HEK293 (cell line): Measurements from ENCODE around the gene KRTAP25-1.

Experiments used
- CTCF ChIA-PET: fragments of 350-600 bp; formaldehyde crosslinking; extraction: SDS; loops from one replicate; lab custom pipeline; 2021; ENCODE audit warnings: antibody characterized with exemption; lab: Yijun Ruan, JAX
- POLR2A ChIA-PET: fragments of 300-600 bp; formaldehyde crosslinking; extraction: SDS; loops from one replicate; lab custom pipeline; 2020; ENCODE audit warnings: antibody characterized with exemption, inconsistent platforms; lab: Yijun Ruan, JAX
- H3K27ac ChIP-seq: fragments of 200-500 bp; sonication (Bioruptor generic); 2 replicates; pipeline ENCODE4 v1.5.1; 2014; ENCODE audit warnings: low read depth, low read length, control low read depth, inconsistent platforms; ENCODE audit errors: extremely low read depth
- H3K36me3 ChIP-seq, 2 experiments: fragments of 200-500 bp in 1 of 2; sonication (Bioruptor generic) in 1 of 2; 1 replicate in 1 of 2; 2 replicates in 1 of 2; pipeline ENCODE4 v1.5.1; 2014 to 2017; ENCODE audit warnings: inconsistent platforms in 2 of 2, low read length in 2 of 2; ENCODE audit not compliant: control insufficient read depth in 2 of 2, insufficient read depth in 1 of 2
- H3K4me1 ChIP-seq: fragments of 200-500 bp; sonication (Bioruptor generic); 2 replicates; pipeline ENCODE4 v1.5.1; 2014; ENCODE audit warnings: mild to moderate bottlenecking, low read length, inconsistent platforms; ENCODE audit not compliant: control insufficient read depth, insufficient read depth
- H3K4me3 ChIP-seq: 2 replicates; pipeline ENCODE4 v1.5.1; 2011; ENCODE audit warnings: low read depth, mild to moderate bottlenecking, control low read depth, low read length, moderate library complexity
- H3K9me3 ChIP-seq: fragments of 200-500 bp; sonication (Bioruptor generic); 2 replicates; pipeline ENCODE4 v1.5.1; 2014; ENCODE audit warnings: low read depth, low read length, inconsistent platforms; ENCODE audit not compliant: control insufficient read depth, insufficient read depth
- BCL11A ChIP-seq: fragments of 450-650 bp; formaldehyde crosslinking; IDR thresholded peaks from 2 replicates; pipeline ENCODE4 v1.5.1; 2016; ENCODE audit warnings: low read depth, missing biosample characterization, missing genetic modification characterization
- IKZF3 ChIP-seq: fragments of 450-650 bp; IDR thresholded peaks from 2 replicates; pipeline ENCODE4 v1.5.0; 2018; ENCODE audit warnings: missing biosample characterization, mild to moderate bottlenecking, missing genetic modification characterization, moderate library complexity
- PRDM6 ChIP-seq: fragments of 450-650 bp; formaldehyde crosslinking; IDR thresholded peaks from 2 replicates; pipeline ENCODE4 v1.5.1; 2017; ENCODE audit warnings: missing biosample characterization, missing genetic modification characterization
- SP2 ChIP-seq: fragments of 450-650 bp; formaldehyde crosslinking; IDR thresholded peaks from 2 replicates; pipeline ENCODE4 v1.5.1; 2016; ENCODE audit warnings: missing biosample characterization, missing genetic modification characterization
- WT1 ChIP-seq: fragments of 450-650 bp; formaldehyde crosslinking; IDR thresholded peaks from 2 replicates; pipeline ENCODE4 v1.5.1; 2016; ENCODE audit warnings: missing biosample characterization, missing genetic modification characterization
- ZBTB1 ChIP-seq: fragments of 450-650 bp; formaldehyde crosslinking; IDR thresholded peaks from 2 replicates; pipeline ENCODE4 v1.5.1; 2016; ENCODE audit warnings: missing biosample characterization, missing genetic modification characterization
- ZBTB26 ChIP-seq: fragments of 450-650 bp; formaldehyde crosslinking; optimal IDR thresholded peaks from 2 replicates; pipeline ENCODE3; 2016; ENCODE audit warnings: missing biosample characterization, mild to moderate bottlenecking, missing genetic modification characterization
- ZFHX2 ChIP-seq: fragments of 450-650 bp; formaldehyde crosslinking; conservative IDR thresholded peaks from 2 replicates; pipeline ENCODE4 v1.5.1; 2016; ENCODE audit warnings: missing biosample characterization, missing genetic modification characterization
- ZNF138 ChIP-seq: fragments of 450-650 bp; formaldehyde crosslinking; IDR thresholded peaks from 2 replicates; pipeline ENCODE4 v1.5.1; 2016; ENCODE audit warnings: missing biosample characterization, missing genetic modification characterization, borderline replicate concordance
- ZNF146 ChIP-seq: fragments of 450-650 bp; formaldehyde crosslinking; IDR thresholded peaks from 2 replicates; pipeline ENCODE4 v1.5.1; 2016; ENCODE audit warnings: missing biosample characterization, missing genetic modification characterization
- ZNF223 ChIP-seq: fragments of 450-650 bp; formaldehyde crosslinking; IDR thresholded peaks from 2 replicates; pipeline ENCODE4 v1.5.1; 2016; ENCODE audit warnings: missing biosample characterization, missing genetic modification characterization
- ZNF350 ChIP-seq: fragments of 450-650 bp; formaldehyde crosslinking; IDR thresholded peaks from 2 replicates; pipeline ENCODE4 v1.5.0; 2017; ENCODE audit warnings: missing biosample characterization, mild to moderate bottlenecking, missing genetic modification characterization
- ZNF426 ChIP-seq: fragments of 450-650 bp; formaldehyde crosslinking; IDR thresholded peaks from 2 replicates; pipeline ENCODE4 v1.5.1; 2017; ENCODE audit warnings: missing biosample characterization, missing genetic modification characterization, mild to moderate bottlenecking, inconsistent platforms, moderate library complexity
- ZNF529 ChIP-seq: fragments of 450-650 bp; formaldehyde crosslinking; IDR thresholded peaks from 2 replicates; pipeline ENCODE4 v1.5.1; 2017; ENCODE audit warnings: missing genetic modification characterization, missing biosample characterization; ENCODE audit not compliant: insufficient replicate concordance
- ZNF621 ChIP-seq: fragments of 450-650 bp; formaldehyde crosslinking; IDR thresholded peaks from 2 replicates; pipeline ENCODE4 v1.5.1; 2017; ENCODE audit warnings: missing biosample characterization, missing genetic modification characterization
- ZNF704 ChIP-seq: fragments of 450-650 bp; formaldehyde crosslinking; IDR thresholded peaks from 2 replicates; pipeline ENCODE4 v1.5.1; 2016; ENCODE audit warnings: missing biosample characterization, missing genetic modification characterization
- ZNF747 ChIP-seq: fragments of 450-650 bp; formaldehyde crosslinking; IDR thresholded peaks from 2 replicates; pipeline ENCODE4 v1.5.1; 2016; ENCODE audit warnings: missing biosample characterization, missing genetic modification characterization
- ZNF830 ChIP-seq: fragments of 450-650 bp; IDR thresholded peaks from 2 replicates; pipeline ENCODE4 v1.5.0; 2018; ENCODE audit warnings: missing biosample characterization, missing genetic modification characterization, low read depth, mild to moderate bottlenecking, moderate library complexity
- ZXDB ChIP-seq: fragments of 450-650 bp; formaldehyde crosslinking; IDR thresholded peaks from 2 replicates; pipeline ENCODE4 v1.5.1; 2016; ENCODE audit warnings: missing biosample characterization, missing genetic modification characterization

Gene KRTAP25-1

GRCh38 chr21:30271611-30272010, 17.7 kb downstream of the KRTAP25-1 start:
- no peak overlapping the region for H3K27ac ChIP-seq
- POLR2A ChIA-PET: no interaction called here
- no peak overlapping the region for H3K4me3 ChIP-seq
- H3K4me1 ChIP-seq: no peaks in the 10 kb centered on the region
- no peaks in the 10 kb centered on the region for H3K36me3 ChIP-seq
- TF ChIP-seq IKZF3 (tag by site-specific recombination): no peak
- TF ChIP-seq ZNF426 (tag by site-specific recombination): no peak
- no peak for TF ChIP-seq ZNF138
- no peak for TF ChIP-seq ZBTB1 (tag by site-specific recombination)
- TF ChIP-seq ZBTB26: no peak
- TF ChIP-seq BCL11A: no peak
- TF ChIP-seq ZNF529 (tag by site-specific recombination): no peak
- TF ChIP-seq ZNF146: no peak
- TF ChIP-seq ZNF350 (tag by site-specific recombination): no peak
- CTCF ChIA-PET: interaction anchor here (0.6 to 0.7 kb wide), 3 partner anchors 23 to 330 kb away, joined by 3 to 4 read pairs (median 3); no protein-coding TSS in a partner anchor
- no peaks in the 10 kb centered on the region for H3K9me3 ChIP-seq

GRCh38 chr21:30271156-30271555, 18.2 kb downstream of the KRTAP25-1 start:
- no peaks in the 10 kb centered on the region for H3K9me3 ChIP-seq
- TF ChIP-seq ZNF747 (tag by site-specific recombination) (no peak), WT1 (no peak), ZNF223 (no peak), ZNF621 (tag by site-specific recombination) (no peak), ZNF704 (no peak), SP2 (tag by site-specific recombination) (no peak)
- TF ChIP-seq, all 188 proteins: peak for 0
- H3K27ac ChIP-seq: no peak overlapping the region
- no peaks in the 10 kb centered on the region for H3K4me1 ChIP-seq
- H3K36me3 ChIP-seq: no peaks in the 10 kb centered on the region
- ChIA-PET CTCF (interaction anchor here (0.7 to 1.3 kb wide), 2 partner anchors 96 to 163 kb away, joined by 3 to 6 read pairs; no protein-coding TSS in a partner anchor), POLR2A (no interaction called here)
- no peak overlapping the region for H3K4me3 ChIP-seq

GRCh38 chr21:30269803-30270530, 19.3 kb downstream of the KRTAP25-1 start:
- Histone ChIP-seq H3K4me1 (no peaks in the 10 kb centered on the region), H3K4me3 (no peak overlapping the region), H3K36me3 (no peaks in the 10 kb centered on the region), H3K9me3 (no peaks in the 10 kb centered on the region), H3K27ac (no peak overlapping the region)
- ChIA-PET POLR2A (no interaction called here), CTCF (interaction anchor here (0.6 to 2.8 kb wide), 10 partner anchors 10 to 698 kb away, joined by 3 to 15 read pairs (median 4); no protein-coding TSS in a partner anchor)
- TF ChIP-seq ZXDB (tag by site-specific recombination) (no peak), ZFHX2 (tag by site-specific recombination) (no peak), PRDM6 (no peak), ZNF830 (tag by site-specific recombination) (no peak)
